ENCODE results near the gene CDC16. TPM values are rescaled to one million over a fixed set of nuclear protein-coding genes. Genes with fewer than 3 reads are reported as not detected.

CDC16 gene
- total and polyA plus RNA-seq, 2 donors (not counting 1 experiment from before 2014, with no cell fraction given), result 94.8 to 127 TPM

GRCh38 chr13:114284680-114285079 is 50.0 kb downstream of the CDC16 start:
- H3K4me1 Mint-ChIP-seq, result peaks cover 30% of the 10 kb centered on the region
- no peaks in the 10 kb centered on the region for H3K9me3 Mint-ChIP-seq (ENCODE audit: insufficient read depth)
- no peaks in the 10 kb centered on the region for H3K27me3 ChIP-seq (replicated peaks in 1 of 4; ENCODE audit: control extremely low read depth in 1 of 4, control insufficient read depth in 3 of 4, insufficient read depth in 4 of 4, low read length in 3 of 4)
- peaks cover 0 to 35% of the 10 kb centered on the region in 2 experiments for H3K36me3 ChIP-seq (replicated peaks in 1 of 2; ENCODE audit: control extremely low read depth in 1 of 2, control insufficient read depth in 1 of 2, extremely low read depth in 1 of 2, insufficient read depth in 2 of 2, low read length in 1 of 2)
- peaks cover 71% of the 10 kb centered on the region for H3K79me2 ChIP-seq (ENCODE audit: control insufficient read depth, insufficient read depth, low read length)
- no peak overlapping the region for H2AFZ ChIP-seq (ENCODE audit: insufficient read depth, low read depth, low read length, poor library complexity, severe bottlenecking)
- peaks cover 34% of the 10 kb centered on the region for H4K20me1 ChIP-seq (ENCODE audit: control insufficient read depth, insufficient read depth, low read length, poor library complexity, severe bottlenecking)
- H3K4me3 ChIP-seq (ENCODE audit: control extremely low read depth in 1 of 5, extremely low read depth in 1 of 5, insufficient read depth in 1 of 5, low read depth in 2 of 5, low read length in 4 of 5), result no peak overlapping the region
- CTCF ChIA-PET, result interaction anchor here (0.6 kb wide), 1 partner anchor 1695 kb away, joined by 4 read pairs; no protein-coding TSS in a partner anchor
- TF ChIP-seq CTCF (IDR thresholded peaks at IDR 0.05) (no peak), EZH2 (IDR thresholded peaks at IDR 0.05; ENCODE audit: borderline replicate concordance, insufficient read depth, low read depth, low read length, poor library complexity, severe bottlenecking) (no peak)
- POLR2A ChIA-PET, result no interaction called here
- no peak overlapping the region for H3K4me3 Mint-ChIP-seq
- DNase-seq (no peak), ATAC-seq (ENCODE audit: low read depth) (no peak)
- H3K4me2 ChIP-seq (replicated peaks; ENCODE audit: low read depth, low read length, poor library complexity, severe bottlenecking), result no peak overlapping the region
- intact Hi-C loops (cut with micrococcal nuclease), result no loop called here
- H3K27ac ChIP-seq (ENCODE audit: low read length in 2 of 2), result no peak overlapping the region
- H3K9me3 ChIP-seq (ENCODE audit: control extremely low read depth in 1 of 3, control insufficient read depth in 2 of 3, insufficient read depth in 1 of 3, low read length in 2 of 3), result no peaks in the 10 kb centered on the region
- no peak overlapping the region for H3K9ac ChIP-seq (ENCODE audit: low read length)
- H3K27me3 Mint-ChIP-seq, result no peaks in the 10 kb centered on the region
- H3K27ac Mint-ChIP-seq, result no peak overlapping the region
- WGBS (ENCODE audit: insufficient coverage), result 98% methylated on average over 7 of the region's 8 CpGs
- H3K4me1 ChIP-seq (ENCODE audit: control insufficient read depth in 2 of 2, insufficient read depth in 2 of 2, low read length in 2 of 2), result peaks cover 22 to 26% of the 10 kb centered on the region in 2 donors

- Histone ChIP-seq H3K9ac (ENCODE audit: low read length) (no peak overlapping the region), H3K36me3 (replicated peaks in 1 of 2; ENCODE audit: control extremely low read depth in 1 of 2, control insufficient read depth in 1 of 2, extremely low read depth in 1 of 2, insufficient read depth in 2 of 2, low read length in 1 of 2) (peaks cover 0 to 41% of the 10 kb centered on the region in 2 experiments), H3K9me3 (ENCODE audit: control extremely low read depth in 1 of 3, control insufficient read depth in 2 of 3, insufficient read depth in 1 of 3, low read length in 2 of 3) (no peaks in the 10 kb centered on the region), H3K4me3 (ENCODE audit: control extremely low read depth in 1 of 5, extremely low read depth in 1 of 5, insufficient read depth in 1 of 5, low read depth in 2 of 5, low read length in 4 of 5) (no peak overlapping the region), H3K4me2 (replicated peaks; ENCODE audit: low read depth, low read length, poor library complexity, severe bottlenecking) (no peak overlapping the region), H3K27ac (ENCODE audit: low read length in 2 of 2) (no peak overlapping the region), H4K20me1 (ENCODE audit: control insufficient read depth, insufficient read depth, low read length, poor library complexity, severe bottlenecking) (peaks cover 40% of the 10 kb centered on the region), H3K4me1 (ENCODE audit: control insufficient read depth in 2 of 2, insufficient read depth in 2 of 2, low read length in 2 of 2) (peaks cover 17 to 20% of the 10 kb centered on the region in 2 donors), H3K79me2 (ENCODE audit: control insufficient read depth, insufficient read depth, low read length) (peaks cover 77% of the 10 kb centered on the region), H3K27me3 (replicated peaks in 1 of 4; ENCODE audit: control extremely low read depth in 1 of 4, control insufficient read depth in 3 of 4, insufficient read depth in 4 of 4, low read length in 3 of 4) (no peaks in the 10 kb centered on the region), H2AFZ (ENCODE audit: insufficient read depth, low read depth, low read length, poor library complexity, severe bottlenecking) (no peak overlapping the region)
- intact Hi-C loops (cut with micrococcal nuclease), result no loop called here
- no peak for DNase-seq
- Mint-ChIP-seq H3K4me3 (no peak overlapping the region), H3K27me3 (no peaks in the 10 kb centered on the region), H3K4me1 (peaks cover 25% of the 10 kb centered on the region), H3K9me3 (ENCODE audit: insufficient read depth) (no peaks in the 10 kb centered on the region), H3K27ac (no peak overlapping the region)
- WGBS (ENCODE audit: insufficient coverage), result 100% methylated on average over 1 of the region's 4 CpGs
- ATAC-seq (ENCODE audit: low read depth), result no peak
- ChIA-PET CTCF (no interaction called here), POLR2A (no interaction called here)
- TF ChIP-seq EZH2 (IDR thresholded peaks at IDR 0.05; ENCODE audit: borderline replicate concordance, insufficient read depth, low read depth, low read length, poor library complexity, severe bottlenecking) (no peak), CTCF (IDR thresholded peaks at IDR 0.05) (no peak)
Observed at GRCh38 chr13:114285166-114285808, 50.6 kb downstream of the CDC16 start.

Data from B cell (primary cell).